ENCODE results near the gene RC3H2. TPM values are rescaled to one million over a fixed set of nuclear protein-coding genes. Genes with fewer than 3 reads are reported as not detected.

RC3H2 gene
- total RNA-seq, 4 donors from 2014 or later = 21.8 to 69.0 (median 52.5) TPM

DNA sequence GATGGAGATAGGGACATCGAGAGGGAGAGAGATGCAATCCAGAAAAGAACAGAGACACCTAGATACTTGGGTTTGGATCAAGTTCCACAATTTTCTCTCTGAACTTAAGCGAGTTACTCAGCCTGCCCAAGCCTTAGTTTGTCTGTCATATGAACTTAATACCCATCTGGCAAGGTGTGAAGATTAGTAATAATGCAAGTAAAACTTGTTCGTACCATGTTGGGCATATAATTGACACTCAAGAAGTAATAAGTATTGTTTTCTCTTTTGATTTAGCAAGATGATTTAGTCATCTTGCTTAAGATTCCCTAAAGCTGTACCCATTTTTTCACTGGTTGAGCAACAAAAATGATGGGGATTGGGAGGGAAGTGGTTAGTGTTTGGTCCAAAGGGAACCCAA is 43.2 kb upstream of the RC3H2 start:
- Histone ChIP-seq H3K27ac (no peak overlapping the region), H3K4me3 (no peak overlapping the region), H3K36me3 (no peaks in the 10 kb centered on the region), H3K9me3 (no peaks in the 10 kb centered on the region), H3K4me1 (peaks cover 0 to 7% of the 10 kb centered on the region in 2 donors), H3K27me3 (no peaks in the 10 kb centered on the region)
- no peak for DNase-seq
- TF ChIP-seq, protein P1, sequence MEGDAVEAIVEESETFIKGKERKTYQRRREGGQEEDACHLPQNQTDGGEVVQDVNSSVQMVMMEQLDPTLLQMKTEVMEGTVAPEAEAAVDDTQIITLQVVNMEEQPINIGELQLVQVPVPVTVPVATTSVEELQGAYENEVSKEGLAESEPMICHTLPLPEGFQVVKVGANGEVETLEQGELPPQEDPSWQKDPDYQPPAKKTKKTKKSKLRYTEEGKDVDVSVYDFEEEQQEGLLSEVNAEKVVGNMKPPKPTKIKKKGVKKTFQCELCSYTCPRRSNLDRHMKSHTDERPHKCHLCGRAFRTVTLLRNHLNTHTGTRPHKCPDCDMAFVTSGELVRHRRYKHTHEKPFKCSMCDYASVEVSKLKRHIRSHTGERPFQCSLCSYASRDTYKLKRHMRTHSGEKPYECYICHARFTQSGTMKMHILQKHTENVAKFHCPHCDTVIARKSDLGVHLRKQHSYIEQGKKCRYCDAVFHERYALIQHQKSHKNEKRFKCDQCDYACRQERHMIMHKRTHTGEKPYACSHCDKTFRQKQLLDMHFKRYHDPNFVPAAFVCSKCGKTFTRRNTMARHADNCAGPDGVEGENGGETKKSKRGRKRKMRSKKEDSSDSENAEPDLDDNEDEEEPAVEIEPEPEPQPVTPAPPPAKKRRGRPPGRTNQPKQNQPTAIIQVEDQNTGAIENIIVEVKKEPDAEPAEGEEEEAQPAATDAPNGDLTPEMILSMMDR (IDR thresholded peaks at IDR 0.05) = no peak
- no peak for TF ChIP-seq POLR2A (IDR thresholded peaks at IDR 0.05)
- intact Hi-C loops (cut with DNase I; ENCODE audit: low total_unique reads) = no loop called here

DNA sequence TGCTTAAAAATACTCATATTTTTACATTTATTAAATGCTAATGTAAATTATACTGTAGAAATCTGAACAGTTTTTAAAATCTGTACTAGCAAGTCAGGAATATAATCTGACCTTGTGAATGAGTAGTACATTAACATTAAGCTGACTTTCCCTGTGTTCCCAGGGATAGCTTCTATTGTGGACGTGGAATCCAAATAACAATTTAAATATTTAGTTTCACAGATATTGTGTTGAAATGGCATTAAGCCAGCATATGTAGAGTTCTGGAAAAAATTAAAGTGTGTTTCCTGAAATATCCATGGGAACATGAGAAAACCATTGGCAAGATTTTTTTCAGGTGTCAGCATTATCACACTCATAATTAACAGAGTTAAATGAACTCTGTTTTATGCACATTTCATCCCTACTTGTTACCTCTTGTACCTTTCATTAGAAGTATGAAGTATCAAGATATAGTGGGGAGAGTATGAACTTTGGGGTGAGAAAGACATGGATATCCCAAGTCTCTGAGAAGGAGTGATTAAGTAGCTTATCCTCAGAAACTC is 41.4 kb upstream of the RC3H2 start:
- TF ChIP-seq POLR2A (IDR thresholded peaks at IDR 0.05) = no peak
- TF ChIP-seq, protein P1 (IDR thresholded peaks at IDR 0.05) = no peak
- no peak for DNase-seq
- no peaks in the 10 kb centered on the region for H3K36me3 ChIP-seq
- intact Hi-C loops (cut with DNase I; ENCODE audit: low total_unique reads) = no loop called here
- H3K27me3 ChIP-seq = no peaks in the 10 kb centered on the region
- no peak overlapping the region for H3K27ac ChIP-seq
- no peak overlapping the region for H3K4me3 ChIP-seq
- no peaks in the 10 kb centered on the region for H3K9me3 ChIP-seq
- H3K4me1 ChIP-seq = peaks cover 0 to 7% of the 10 kb centered on the region in 2 donors

DNA sequence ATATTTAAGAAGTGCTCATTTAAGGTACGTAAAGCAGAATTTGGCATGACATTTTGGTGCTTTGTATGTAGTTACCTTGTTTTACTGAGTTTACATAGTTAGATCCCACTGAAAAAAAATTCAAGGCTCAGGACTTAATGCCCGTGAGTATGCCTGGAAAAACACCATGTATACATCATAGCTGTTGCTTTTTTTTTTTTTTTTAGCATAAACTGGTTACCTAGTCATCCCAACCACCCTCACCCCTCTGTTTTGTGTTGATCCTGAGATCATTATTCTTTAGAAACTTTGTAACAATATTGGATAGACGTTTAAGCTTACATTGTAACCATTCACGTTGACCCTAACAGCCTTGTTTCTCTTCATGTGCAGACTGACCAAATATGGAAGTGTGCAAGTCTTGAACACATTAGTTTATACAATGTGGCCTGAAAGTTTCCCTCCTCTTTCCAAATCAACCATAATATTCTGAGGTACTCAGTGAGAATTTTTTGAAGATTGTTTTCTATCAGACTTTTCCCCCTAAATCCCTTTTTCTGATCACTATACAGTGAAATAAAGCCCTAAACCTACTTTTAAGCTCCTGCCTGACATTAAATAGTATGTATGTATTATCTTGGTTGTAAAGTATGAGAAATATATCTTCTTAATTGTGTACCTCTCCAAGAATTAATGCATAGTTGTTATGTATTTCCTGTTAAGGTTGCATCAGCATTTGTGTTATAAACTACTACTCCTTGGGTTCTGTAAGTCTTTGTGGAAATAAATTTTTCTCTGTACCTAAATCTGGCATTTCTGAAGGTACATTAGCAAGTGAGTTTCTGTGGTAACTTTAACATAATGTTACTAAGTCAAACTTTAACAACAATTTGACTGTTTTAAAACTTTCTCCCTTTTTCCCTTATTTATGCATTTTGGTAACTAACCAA is 40.1 kb upstream of the RC3H2 start:
- H3K9me3 ChIP-seq = no peaks in the 10 kb centered on the region
- H3K4me1 ChIP-seq = peaks cover 0 to 7% of the 10 kb centered on the region in 2 donors
- H3K36me3 ChIP-seq = no peaks in the 10 kb centered on the region
- DNase-seq = no peak
- TF ChIP-seq POLR2A (IDR thresholded peaks at IDR 0.05) = no peak
- TF ChIP-seq, protein P1 (IDR thresholded peaks at IDR 0.05) = no peak
- no peak overlapping the region for H3K27ac ChIP-seq
- intact Hi-C loops (cut with DNase I; ENCODE audit: low total_unique reads) = no loop called here
- no peaks in the 10 kb centered on the region for H3K27me3 ChIP-seq
- H3K4me3 ChIP-seq = no peak overlapping the region

DNA sequence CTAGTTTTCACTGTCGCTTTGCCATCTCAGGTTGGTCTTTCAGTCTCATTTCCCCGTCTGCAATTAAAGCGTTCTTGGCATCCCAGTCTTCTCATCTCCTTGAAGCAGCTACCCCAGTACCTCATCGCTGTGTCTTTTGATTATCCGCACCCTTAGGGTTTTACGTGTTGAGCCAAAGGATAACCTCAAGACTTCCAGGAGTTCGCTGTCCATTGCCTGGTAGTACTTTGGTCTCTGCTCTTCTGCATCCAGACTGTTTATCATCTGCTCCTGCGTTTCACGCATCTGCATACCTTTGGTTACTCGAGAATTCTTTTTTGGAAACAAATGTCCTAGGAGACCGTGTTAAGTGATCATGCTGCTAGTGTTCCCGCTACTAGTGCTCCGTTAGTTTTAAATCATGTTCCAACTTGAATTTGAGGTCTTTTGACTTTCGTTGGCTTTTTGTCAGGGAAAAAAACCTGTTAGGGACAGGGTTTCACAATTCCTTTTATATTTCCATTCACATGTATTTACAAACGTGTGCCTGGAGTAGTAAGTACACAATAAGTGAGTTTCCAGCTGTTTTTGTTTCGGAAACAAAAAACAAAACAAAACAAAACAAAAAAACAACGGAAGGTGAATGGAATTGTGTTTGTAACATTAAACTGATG is 36.5 kb upstream of the RC3H2 start:
- no peak for DNase-seq
- intact Hi-C loops (cut with DNase I; ENCODE audit: low total_unique reads) = no loop called here
- no peaks in the 10 kb centered on the region for H3K36me3 ChIP-seq
- peak overlapping the region; percentile 82 to 95 for H3K27ac ChIP-seq
- peak overlapping the region; percentile 79 to 99 for H3K4me3 ChIP-seq
- H3K4me1 ChIP-seq = peaks cover 0 to 2% of the 10 kb centered on the region in 2 donors
- no peaks in the 10 kb centered on the region for H3K27me3 ChIP-seq
- H3K9me3 ChIP-seq = no peaks in the 10 kb centered on the region
- no peak for TF ChIP-seq POLR2A (IDR thresholded peaks at IDR 0.05)

DNA sequence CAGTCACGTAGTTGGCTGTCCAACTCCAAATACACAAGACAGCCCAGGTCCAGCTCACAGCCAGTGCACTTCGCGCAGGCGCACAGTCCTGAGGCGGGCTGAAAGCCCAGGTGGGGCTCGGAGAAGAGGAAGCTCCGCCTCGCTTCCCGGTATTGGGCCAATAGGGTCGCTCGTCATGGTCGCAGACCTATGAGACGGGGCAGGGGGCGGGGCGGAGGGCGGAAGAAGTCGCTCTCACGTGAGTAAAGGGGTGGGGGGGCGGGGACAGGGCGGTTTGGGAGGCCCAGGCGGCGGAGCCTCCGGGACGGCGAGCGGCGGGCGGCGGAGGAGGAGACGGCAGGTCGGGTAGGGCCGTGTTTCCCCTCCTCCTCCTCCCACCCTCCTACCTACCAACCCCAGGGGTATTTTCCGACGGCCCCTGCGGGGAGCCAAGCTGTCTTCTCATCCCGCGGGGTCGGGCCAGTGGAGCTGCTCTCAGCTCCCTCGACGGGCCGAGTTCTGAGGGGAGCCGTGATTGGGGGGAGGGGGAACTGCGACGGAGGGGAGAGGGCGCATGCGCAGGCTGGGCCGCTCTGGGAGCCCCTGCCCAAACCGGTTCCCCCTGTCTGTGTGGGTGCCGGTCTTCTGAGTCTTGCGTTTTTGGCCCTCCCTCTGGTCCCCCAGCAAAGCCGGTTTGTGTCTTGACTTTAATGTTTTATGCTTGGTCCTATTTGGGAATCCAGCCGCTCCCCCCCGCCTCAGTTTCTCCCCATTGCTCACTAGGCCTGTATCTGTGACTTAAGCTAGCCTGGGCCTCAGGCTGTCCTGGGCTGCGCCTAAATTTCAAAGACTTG is 35.8 kb upstream of the RC3H2 start, which contains the start of gene RABGAP1:
Gene RABGAP1, plus strand, starts transcription at position 272 of the 833 bp plus-strand sequence. CDS start 16,040 bp downstream, outside the sequence.
- Histone ChIP-seq H3K4me1 (no peaks in the 10 kb centered on the region), H3K36me3 (no peaks in the 10 kb centered on the region), H3K27me3 (no peaks in the 10 kb centered on the region), H3K9me3 (no peaks in the 10 kb centered on the region), H3K4me3 (peak within 1 kb of the TSS; percentile 79 to 99), H3K27ac (peak within 1 kb of the TSS; percentile 82 to 95)
- TF ChIP-seq, protein P1 (IDR thresholded peaks at IDR 0.05) = no peak
- TF ChIP-seq POLR2A (IDR thresholded peaks at IDR 0.05) = peak; percentile 43 to 86
- DNase-seq = peak; percentile 98 to 99
- intact Hi-C loops (cut with DNase I; ENCODE audit: low total_unique reads) = no loop called here

Measured in uterus (tissue), 4 donors.